ENCODE measurements around the gene CDKAL1.

DNA sequence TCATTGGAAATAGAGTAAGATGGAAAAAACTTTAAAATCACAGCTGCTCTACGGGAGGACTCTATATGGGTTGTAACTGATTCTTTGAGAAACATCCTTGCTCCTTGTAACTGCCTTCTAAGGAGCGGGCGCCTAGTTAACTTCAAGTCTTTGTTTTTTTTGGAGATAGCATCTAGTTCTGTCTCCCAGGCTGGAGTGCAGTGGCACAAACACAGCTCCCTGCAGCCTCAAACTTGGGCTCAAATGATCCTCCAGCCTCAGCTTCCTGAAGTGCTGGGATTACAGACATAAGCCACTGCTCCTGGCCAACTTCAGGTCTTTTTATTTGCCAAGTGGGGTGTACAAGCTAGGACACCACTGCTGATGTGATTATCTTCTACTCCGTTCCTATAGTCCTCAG, 552.9 kb downstream of the CDKAL1 start:
- TF ChIP-seq, protein P1, sequence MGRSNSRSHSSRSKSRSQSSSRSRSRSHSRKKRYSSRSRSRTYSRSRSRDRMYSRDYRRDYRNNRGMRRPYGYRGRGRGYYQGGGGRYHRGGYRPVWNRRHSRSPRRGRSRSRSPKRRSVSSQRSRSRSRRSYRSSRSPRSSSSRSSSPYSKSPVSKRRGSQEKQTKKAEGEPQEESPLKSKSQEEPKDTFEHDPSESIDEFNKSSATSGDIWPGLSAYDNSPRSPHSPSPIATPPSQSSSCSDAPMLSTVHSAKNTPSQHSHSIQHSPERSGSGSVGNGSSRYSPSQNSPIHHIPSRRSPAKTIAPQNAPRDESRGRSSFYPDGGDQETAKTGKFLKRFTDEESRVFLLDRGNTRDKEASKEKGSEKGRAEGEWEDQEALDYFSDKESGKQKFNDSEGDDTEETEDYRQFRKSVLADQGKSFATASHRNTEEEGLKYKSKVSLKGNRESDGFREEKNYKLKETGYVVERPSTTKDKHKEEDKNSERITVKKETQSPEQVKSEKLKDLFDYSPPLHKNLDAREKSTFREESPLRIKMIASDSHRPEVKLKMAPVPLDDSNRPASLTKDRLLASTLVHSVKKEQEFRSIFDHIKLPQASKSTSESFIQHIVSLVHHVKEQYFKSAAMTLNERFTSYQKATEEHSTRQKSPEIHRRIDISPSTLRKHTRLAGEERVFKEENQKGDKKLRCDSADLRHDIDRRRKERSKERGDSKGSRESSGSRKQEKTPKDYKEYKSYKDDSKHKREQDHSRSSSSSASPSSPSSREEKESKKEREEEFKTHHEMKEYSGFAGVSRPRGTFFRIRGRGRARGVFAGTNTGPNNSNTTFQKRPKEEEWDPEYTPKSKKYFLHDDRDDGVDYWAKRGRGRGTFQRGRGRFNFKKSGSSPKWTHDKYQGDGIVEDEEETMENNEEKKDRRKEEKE (IDR thresholded peaks at IDR 0.05), result no peak
- TF ChIP-seq FOXA3 (CRISPR knock-in tag; IDR thresholded peaks at IDR 0.05) (no peak), IKZF4 (CRISPR knock-in tag; IDR thresholded peaks at IDR 0.05; ENCODE audit: borderline replicate concordance, low read depth, not compliant biosample characterization) (no peak), ZBTB1 (CRISPR knock-in tag; IDR thresholded peaks at IDR 0.05; ENCODE audit: borderline replicate concordance) (no peak), PRPF4 (IDR thresholded peaks at IDR 0.05; ENCODE audit: low read depth, low read length, poor library complexity, severe bottlenecking) (no peak), SETDB1 (CRISPR knock-in tag; IDR thresholded peaks at IDR 0.05; ENCODE audit: borderline replicate concordance) (no peak), ZFP62 (CRISPR knock-in tag; IDR thresholded peaks at IDR 0.05) (no peak), ETV6 (CRISPR knock-in tag; conservative IDR thresholded peaks at IDR 0.05) (no peak), CEBPB (IDR thresholded peaks at IDR 0.05; ENCODE audit: borderline replicate concordance, low read depth, low read length) (no peak)
- TF ChIP-seq, protein P2, sequence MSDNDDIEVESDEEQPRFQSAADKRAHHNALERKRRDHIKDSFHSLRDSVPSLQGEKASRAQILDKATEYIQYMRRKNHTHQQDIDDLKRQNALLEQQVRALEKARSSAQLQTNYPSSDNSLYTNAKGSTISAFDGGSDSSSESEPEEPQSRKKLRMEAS (IDR thresholded peaks at IDR 0.05), result no peak
- TF ChIP-seq, protein P3, sequence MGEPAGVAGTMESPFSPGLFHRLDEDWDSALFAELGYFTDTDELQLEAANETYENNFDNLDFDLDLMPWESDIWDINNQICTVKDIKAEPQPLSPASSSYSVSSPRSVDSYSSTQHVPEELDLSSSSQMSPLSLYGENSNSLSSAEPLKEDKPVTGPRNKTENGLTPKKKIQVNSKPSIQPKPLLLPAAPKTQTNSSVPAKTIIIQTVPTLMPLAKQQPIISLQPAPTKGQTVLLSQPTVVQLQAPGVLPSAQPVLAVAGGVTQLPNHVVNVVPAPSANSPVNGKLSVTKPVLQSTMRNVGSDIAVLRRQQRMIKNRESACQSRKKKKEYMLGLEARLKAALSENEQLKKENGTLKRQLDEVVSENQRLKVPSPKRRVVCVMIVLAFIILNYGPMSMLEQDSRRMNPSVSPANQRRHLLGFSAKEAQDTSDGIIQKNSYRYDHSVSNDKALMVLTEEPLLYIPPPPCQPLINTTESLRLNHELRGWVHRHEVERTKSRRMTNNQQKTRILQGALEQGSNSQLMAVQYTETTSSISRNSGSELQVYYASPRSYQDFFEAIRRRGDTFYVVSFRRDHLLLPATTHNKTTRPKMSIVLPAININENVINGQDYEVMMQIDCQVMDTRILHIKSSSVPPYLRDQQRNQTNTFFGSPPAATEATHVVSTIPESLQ (CRISPR knock-in tag; conservative IDR thresholded peaks at IDR 0.05), result no peak
- TF ChIP-seq, protein P4, sequence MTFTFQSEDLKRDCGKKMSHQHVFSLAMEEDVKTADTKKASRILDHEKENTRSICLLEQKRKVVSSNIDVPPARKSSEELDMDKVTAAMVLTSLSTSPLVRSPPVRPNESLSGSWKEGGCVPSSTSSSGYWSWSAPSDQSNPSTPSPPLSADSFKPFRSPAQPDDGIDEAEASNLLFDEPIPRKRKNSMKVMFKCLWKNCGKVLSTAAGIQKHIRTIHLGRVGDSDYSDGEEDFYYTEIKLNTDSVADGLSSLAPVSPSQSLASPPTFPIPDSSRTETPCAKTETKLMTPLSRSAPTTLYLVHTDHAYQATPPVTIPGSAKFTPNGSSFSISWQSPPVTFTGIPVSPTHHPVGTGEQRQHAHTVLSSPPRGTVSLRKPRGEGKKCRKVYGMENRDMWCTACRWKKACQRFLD (CRISPR knock-in tag; IDR thresholded peaks at IDR 0.05; ENCODE audit: borderline replicate concordance), result no peak
